ENCODE results near the gene GMPR2.

The GMPR2 gene

DNA sequence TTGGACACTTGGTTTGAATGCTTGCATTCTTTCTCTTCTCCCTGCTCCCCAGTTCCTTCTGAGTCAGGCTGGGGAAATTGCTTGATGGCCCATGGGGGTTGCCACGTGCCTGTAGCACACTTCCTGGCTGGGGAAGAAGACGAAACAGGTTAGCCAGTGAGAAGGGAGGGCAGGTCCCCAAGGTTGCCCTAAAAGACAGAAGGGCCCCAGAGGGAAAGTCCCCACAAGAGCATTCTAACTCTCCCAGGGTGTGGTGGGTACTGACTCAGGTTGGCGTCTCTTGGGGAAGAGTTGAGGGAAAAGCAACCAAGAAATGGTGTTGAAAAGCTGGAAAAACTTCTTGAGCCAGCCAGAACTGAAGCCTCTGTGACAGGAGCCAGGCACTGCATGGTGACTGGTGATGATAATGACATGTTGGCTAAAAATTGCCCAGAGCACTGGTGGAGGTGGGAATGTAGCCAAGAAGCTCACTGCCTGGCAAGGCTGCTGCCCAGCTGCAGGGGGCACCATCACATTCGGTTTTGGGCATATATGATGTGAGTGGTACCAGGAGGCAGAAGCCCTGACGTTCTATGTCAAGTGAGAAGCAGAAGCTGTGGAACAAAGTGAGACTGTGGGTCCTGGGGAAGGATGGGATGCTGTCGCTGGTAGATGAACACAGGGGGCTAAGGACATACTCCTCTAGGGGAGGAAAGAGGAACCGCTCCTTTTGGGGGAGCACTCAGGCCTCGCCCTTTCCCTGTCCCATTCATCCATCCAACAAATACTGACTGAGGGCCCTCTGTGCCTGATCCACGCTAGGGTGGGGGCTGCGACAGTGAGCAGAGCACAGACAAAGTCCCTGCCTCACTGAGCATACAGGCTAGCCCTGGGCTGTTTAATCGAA, 46.8 kb downstream of the GMPR2 start:
- Histone ChIP-seq H3K27ac (no peak overlapping the region), H3K4me3 (no peak overlapping the region), H3K36me3 (ENCODE audit: insufficient read depth, low read length) (no peaks in the 10 kb centered on the region), H3K9me3 (ENCODE audit: low read depth, low read length) (no peaks in the 10 kb centered on the region), H3K9ac (ENCODE audit: insufficient read length) (no peak overlapping the region)
- no peak for TF ChIP-seq EZH2 (IDR thresholded peaks at IDR 0.05)
- TF ChIP-seq POLR2AphosphoS5 (IDR thresholded peaks at IDR 0.05; ENCODE audit: borderline replicate concordance, low read depth, low read length), result no peak
- TF ChIP-seq FOXP2 (optimal IDR thresholded peaks at IDR 0.05; ENCODE audit: control extremely low read depth, extremely low read length, insufficient read depth), result no peak
- DNase-seq (ENCODE audit: low read depth, low spot score), result no peak

DNA sequence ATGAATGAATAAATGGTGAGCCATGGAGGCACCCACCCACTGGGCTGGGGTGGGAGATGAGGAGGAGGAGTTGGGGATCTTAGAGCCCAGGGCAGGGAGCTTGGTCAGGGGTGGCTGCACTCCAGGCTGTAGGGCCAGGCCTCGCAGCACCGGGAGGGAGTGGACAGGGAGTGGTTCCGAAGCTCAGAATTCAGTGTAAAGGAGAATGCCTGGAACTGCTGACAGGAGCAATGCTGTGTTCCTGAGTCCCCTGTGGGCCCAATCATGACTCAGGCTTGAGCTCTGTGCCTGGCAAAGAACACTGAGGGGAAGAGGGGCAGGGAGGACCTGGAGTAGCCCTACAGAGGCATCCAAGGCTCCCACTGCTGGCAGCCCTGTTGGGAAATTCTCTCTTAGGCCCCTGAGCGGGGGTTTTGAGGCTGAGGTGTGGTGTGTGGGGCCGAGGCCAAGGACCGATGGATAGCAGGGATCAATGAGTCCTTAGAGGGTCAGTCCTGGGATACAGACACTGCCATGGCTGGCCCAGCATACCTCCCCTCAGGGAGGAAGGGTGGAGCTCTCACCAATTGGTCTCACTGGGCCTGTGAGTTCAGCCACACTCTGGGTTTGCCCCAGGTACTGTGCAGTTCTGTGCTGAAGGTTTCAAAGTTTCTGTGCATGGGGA, 48.2 kb downstream of the GMPR2 start:
- no peak overlapping the region for H3K9ac ChIP-seq (ENCODE audit: insufficient read length)
- no peak overlapping the region for H3K4me3 ChIP-seq
- no peak overlapping the region for H3K27ac ChIP-seq
- H3K9me3 ChIP-seq (ENCODE audit: low read depth, low read length), result no peaks in the 10 kb centered on the region
- no peak for DNase-seq (ENCODE audit: low read depth, low spot score)
- TF ChIP-seq EZH2 (IDR thresholded peaks at IDR 0.05) (no peak), FOXP2 (optimal IDR thresholded peaks at IDR 0.05; ENCODE audit: control extremely low read depth, extremely low read length, insufficient read depth) (no peak), POLR2AphosphoS5 (IDR thresholded peaks at IDR 0.05; ENCODE audit: borderline replicate concordance, low read depth, low read length) (no peak)
- H3K36me3 ChIP-seq (ENCODE audit: insufficient read depth, low read length), result no peaks in the 10 kb centered on the region

DNA sequence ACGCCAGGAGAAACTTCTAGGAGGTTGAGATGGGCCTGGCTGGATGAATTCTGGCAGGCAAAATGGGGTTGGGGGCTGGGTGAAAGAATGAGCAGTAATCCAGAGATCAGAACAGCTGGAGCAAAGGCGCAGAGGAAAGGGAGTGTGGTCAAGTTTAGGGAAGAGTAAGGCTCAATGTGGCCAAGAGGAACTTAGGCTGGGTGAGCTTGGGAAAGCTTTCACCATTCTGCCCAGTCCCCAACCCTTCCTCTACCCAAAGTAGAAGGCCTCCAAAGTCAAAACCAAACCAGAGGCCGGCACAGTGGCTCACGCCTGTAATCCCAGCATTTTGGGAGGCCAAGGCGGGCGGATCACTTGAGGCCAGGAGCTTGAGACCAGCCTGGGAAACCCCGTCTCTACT, 48.9 kb downstream of the GMPR2 start:
- Histone ChIP-seq H3K9me3 (ENCODE audit: low read depth, low read length) (no peaks in the 10 kb centered on the region), H3K4me3 (no peak overlapping the region), H3K36me3 (ENCODE audit: insufficient read depth, low read length) (no peaks in the 10 kb centered on the region), H3K27ac (no peak overlapping the region), H3K9ac (ENCODE audit: insufficient read length) (no peak overlapping the region)
- TF ChIP-seq POLR2AphosphoS5 (IDR thresholded peaks at IDR 0.05; ENCODE audit: borderline replicate concordance, low read depth, low read length) (no peak), FOXP2 (optimal IDR thresholded peaks at IDR 0.05; ENCODE audit: control extremely low read depth, extremely low read length, insufficient read depth) (no peak), EZH2 (IDR thresholded peaks at IDR 0.05) (no peak)
- DNase-seq (ENCODE audit: low read depth, low spot score), result no peak

DNA sequence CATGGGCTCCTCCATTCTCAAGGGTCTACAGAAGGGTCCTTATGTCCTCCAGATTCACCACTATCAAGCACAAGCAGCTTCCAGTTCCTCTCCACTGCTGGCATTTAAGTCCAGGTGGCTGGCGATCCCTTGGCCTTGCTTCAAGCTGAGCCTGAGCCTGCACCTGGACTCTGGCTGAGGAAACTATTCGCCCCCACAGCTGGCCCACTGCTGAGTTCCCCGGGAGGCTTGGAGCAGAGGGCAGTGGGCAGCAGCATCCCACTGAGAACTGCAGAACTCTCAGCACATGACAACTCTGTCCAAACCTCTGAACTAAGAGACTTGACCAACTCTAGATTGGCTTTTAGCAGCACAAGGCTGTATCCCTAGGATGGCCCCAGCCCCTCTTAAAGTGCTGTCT, 50.0 kb downstream of the GMPR2 start:
- TF ChIP-seq POLR2AphosphoS5 (IDR thresholded peaks at IDR 0.05; ENCODE audit: borderline replicate concordance, low read depth, low read length) (no peak), FOXP2 (optimal IDR thresholded peaks at IDR 0.05; ENCODE audit: control extremely low read depth, extremely low read length, insufficient read depth) (no peak)
- no peak overlapping the region for H3K4me3 ChIP-seq
- DNase-seq (ENCODE audit: low read depth, low spot score), result no peak
- H3K9ac ChIP-seq (ENCODE audit: insufficient read length), result no peak overlapping the region
- H3K9me3 ChIP-seq (ENCODE audit: low read depth, low read length), result no peaks in the 10 kb centered on the region
- H3K27ac ChIP-seq, result no peak overlapping the region
- H3K36me3 ChIP-seq (ENCODE audit: insufficient read depth, low read length), result no peaks in the 10 kb centered on the region

DNA sequence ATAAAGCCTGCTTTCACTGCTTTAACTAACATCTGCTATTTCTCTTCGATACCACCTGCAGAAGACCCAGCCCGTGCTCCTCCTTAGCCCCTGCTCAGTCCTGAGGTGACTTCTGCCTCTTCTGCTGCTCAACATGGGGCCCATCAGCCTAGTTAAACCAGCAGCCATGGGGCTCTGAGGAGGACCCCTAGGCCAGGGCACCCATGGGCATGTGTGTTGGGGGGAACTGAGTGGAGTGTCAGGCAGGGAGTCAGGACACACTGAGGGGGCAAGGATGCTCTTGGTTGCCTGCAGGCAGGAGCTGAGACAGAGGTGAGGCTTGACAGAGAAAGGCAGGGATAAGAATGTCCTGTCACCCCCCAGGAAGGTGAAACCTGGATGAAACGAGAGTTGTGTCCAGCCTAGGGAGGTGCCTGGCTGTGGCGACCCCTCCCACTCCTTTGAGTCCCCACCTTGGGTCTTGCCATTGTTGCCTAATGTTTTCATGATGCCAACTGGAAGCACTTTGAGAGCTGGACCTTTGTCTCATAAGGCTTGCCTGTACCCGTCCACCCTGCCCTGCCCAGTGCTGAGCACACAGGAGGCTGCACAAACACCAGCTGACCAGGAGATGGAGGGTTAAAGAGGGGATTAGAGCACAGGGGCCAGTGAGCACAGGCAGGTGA, 51.2 kb downstream of the GMPR2 start:
- Histone ChIP-seq H3K36me3 (ENCODE audit: insufficient read depth, low read length) (no peaks in the 10 kb centered on the region), H3K9ac (ENCODE audit: insufficient read length) (no peak overlapping the region), H3K27ac (no peak overlapping the region), H3K9me3 (ENCODE audit: low read depth, low read length) (no peaks in the 10 kb centered on the region), H3K4me3 (no peak overlapping the region)
- no peak for DNase-seq (ENCODE audit: low read depth, low spot score)
- no peak for TF ChIP-seq POLR2AphosphoS5 (IDR thresholded peaks at IDR 0.05; ENCODE audit: borderline replicate concordance, low read depth, low read length)
- TF ChIP-seq EZH2 (IDR thresholded peaks at IDR 0.05), result no peak

DNA sequence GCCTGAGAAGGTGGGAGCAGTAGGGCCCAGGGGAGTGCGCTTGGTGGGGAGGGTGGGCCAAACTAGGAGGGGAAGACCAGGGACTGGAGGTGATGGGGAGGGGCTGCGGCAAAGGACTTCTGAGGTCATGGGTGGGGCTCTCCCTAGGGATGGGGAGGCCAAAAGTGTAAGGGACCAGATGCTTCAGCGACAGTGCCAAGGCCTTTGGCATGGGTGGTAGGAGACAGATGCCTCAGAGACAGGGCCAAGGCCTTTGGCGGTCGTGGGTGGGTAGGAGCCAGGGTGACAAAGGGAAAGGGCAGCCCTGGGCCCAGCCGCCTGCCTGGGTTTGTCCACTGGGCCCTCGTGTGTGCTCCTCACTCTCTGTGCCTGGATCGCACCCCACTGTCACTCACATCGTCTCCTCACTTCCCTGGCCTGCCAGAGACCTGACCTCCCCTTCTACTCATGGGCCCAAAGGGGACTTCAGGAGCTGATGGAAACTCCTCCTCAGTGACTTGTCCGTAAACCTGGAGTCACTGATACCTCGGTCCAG, 51.8 kb downstream of the GMPR2 start:
- TF ChIP-seq EZH2 (IDR thresholded peaks at IDR 0.05) (no peak), FOXP2 (optimal IDR thresholded peaks at IDR 0.05; ENCODE audit: control extremely low read depth, extremely low read length, insufficient read depth) (no peak), POLR2AphosphoS5 (IDR thresholded peaks at IDR 0.05; ENCODE audit: borderline replicate concordance, low read depth, low read length) (no peak)
- Histone ChIP-seq H3K9me3 (ENCODE audit: low read depth, low read length) (no peaks in the 10 kb centered on the region), H3K36me3 (ENCODE audit: insufficient read depth, low read length) (no peaks in the 10 kb centered on the region), H3K27ac (no peak overlapping the region), H3K9ac (ENCODE audit: insufficient read length) (no peak overlapping the region), H3K4me3 (no peak overlapping the region)
- no peak for DNase-seq (ENCODE audit: low read depth, low spot score)

DNA sequence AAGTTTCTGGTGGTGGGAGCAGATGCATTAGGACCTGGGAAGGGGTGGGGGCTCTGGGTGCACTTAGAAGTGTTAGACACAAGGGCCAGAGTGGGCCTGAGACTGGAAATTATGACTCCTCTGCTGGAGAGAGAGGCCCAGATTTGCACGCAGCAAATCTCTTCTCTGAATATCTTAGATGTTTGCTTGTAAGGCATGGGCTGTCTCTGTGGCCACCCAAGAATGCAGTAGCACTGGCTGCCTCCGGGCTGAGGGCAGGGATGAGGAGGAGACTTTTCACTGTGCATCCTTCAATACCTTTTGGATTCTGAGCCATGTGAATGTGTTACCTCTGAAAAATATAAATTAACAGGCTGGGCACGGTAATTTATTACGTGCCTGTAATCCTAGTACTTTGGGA, 52.6 kb downstream of the GMPR2 start:
- no peak for TF ChIP-seq EZH2 (IDR thresholded peaks at IDR 0.05)
- no peak for TF ChIP-seq POLR2AphosphoS5 (IDR thresholded peaks at IDR 0.05; ENCODE audit: borderline replicate concordance, low read depth, low read length)
- TF ChIP-seq FOXP2 (optimal IDR thresholded peaks at IDR 0.05; ENCODE audit: control extremely low read depth, extremely low read length, insufficient read depth), result no peak
- Histone ChIP-seq H3K27ac (no peak overlapping the region), H3K36me3 (ENCODE audit: insufficient read depth, low read length) (no peaks in the 10 kb centered on the region), H3K4me3 (no peak overlapping the region), H3K9me3 (ENCODE audit: low read depth, low read length) (no peaks in the 10 kb centered on the region), H3K9ac (ENCODE audit: insufficient read length) (no peak overlapping the region)
- DNase-seq (ENCODE audit: low read depth, low spot score), result no peak

DNA sequence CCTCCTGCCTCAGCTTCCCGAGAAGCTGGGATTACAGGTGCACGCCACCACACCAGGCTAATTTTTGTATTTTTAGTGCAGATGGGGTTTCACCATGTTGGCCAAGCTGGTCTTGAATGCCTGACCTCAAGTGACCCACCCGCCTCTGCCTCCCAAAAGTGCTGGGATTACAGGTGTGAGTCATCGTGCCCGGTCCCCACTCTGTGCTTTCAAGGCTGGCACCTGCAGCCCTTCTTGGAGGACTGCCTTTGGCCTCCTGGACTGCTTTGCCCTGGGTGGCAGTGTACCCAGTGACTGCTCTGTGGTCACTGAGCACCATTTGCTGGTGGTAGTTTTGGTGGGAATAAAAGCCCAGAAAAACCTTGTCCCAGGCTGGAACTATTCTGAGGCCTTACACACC, 54.3 kb downstream of the GMPR2 start:
- H3K27ac ChIP-seq, result no peak overlapping the region
- DNase-seq (ENCODE audit: low read depth, low spot score), result no peak
- H3K9me3 ChIP-seq (ENCODE audit: low read depth, low read length), result no peaks in the 10 kb centered on the region
- TF ChIP-seq EZH2 (IDR thresholded peaks at IDR 0.05) (no peak), FOXP2 (optimal IDR thresholded peaks at IDR 0.05; ENCODE audit: control extremely low read depth, extremely low read length, insufficient read depth) (no peak), POLR2AphosphoS5 (IDR thresholded peaks at IDR 0.05; ENCODE audit: borderline replicate concordance, low read depth, low read length) (no peak)
- H3K9ac ChIP-seq (ENCODE audit: insufficient read length), result no peak overlapping the region
- no peaks in the 10 kb centered on the region for H3K36me3 ChIP-seq (ENCODE audit: insufficient read depth, low read length)
- H3K4me3 ChIP-seq, result no peak overlapping the region
